Measurements from ENCODE around the gene TNFAIP2.

The TNFAIP2 gene

GRCh38 chr14:103101257-103101962 is 21.9 kb upstream of the TNFAIP2 start:
- Histone ChIP-seq H3K27ac (ENCODE audit: low read depth, low read length) (no peak overlapping the region), H3K27me3 (ENCODE audit: low read length) (no peaks in the 10 kb centered on the region), H4K20me1 (ENCODE audit: low read depth, low read length) (no peaks in the 10 kb centered on the region), H3K79me2 (ENCODE audit: insufficient read depth, low read length) (no peaks in the 10 kb centered on the region), H3K9me2 (replicated peaks; ENCODE audit: insufficient read depth, low read length) (no peaks in the 10 kb centered on the region), H3K4me2 (ENCODE audit: low read depth, low read length, poor library complexity, severe bottlenecking) (no peak overlapping the region), H3K9ac (ENCODE audit: low read length) (no peak overlapping the region), H3F3A (ENCODE audit: insufficient read depth) (no peaks in the 10 kb centered on the region), H3K36me3 (ENCODE audit: low read length) (no peaks in the 10 kb centered on the region), H2AFZ (ENCODE audit: low read depth, low read length, severe bottlenecking) (no peak overlapping the region), H3K4me3 (ENCODE audit: insufficient read depth, low read length, poor library complexity, severe bottlenecking) (no peak overlapping the region), H3K9me3 (ENCODE audit: insufficient read depth, low read length) (no peaks in the 10 kb centered on the region)
- TF ChIP-seq CTCF (IDR thresholded peaks at IDR 0.05; ENCODE audit: insufficient read depth, low read length, poor library complexity, severe bottlenecking) (no peak), EZH2phosphoT487 (conservative IDR thresholded peaks at IDR 0.05; ENCODE audit: low read length) (no peak)

GRCh38 chr14:103101963-103102688 is 21.1 kb upstream of the TNFAIP2 start:
- Histone ChIP-seq H3K27me3 (ENCODE audit: low read length) (no peaks in the 10 kb centered on the region), H3K4me3 (ENCODE audit: insufficient read depth, low read length, poor library complexity, severe bottlenecking) (no peak overlapping the region), H3K9me2 (replicated peaks; ENCODE audit: insufficient read depth, low read length) (no peaks in the 10 kb centered on the region), H3K36me3 (ENCODE audit: low read length) (no peaks in the 10 kb centered on the region), H3K9me3 (ENCODE audit: insufficient read depth, low read length) (no peaks in the 10 kb centered on the region), H3K27ac (ENCODE audit: low read depth, low read length) (no peak overlapping the region), H2AFZ (ENCODE audit: low read depth, low read length, severe bottlenecking) (no peak overlapping the region), H3F3A (ENCODE audit: insufficient read depth) (no peaks in the 10 kb centered on the region), H3K4me2 (ENCODE audit: low read depth, low read length, poor library complexity, severe bottlenecking) (no peak overlapping the region), H4K20me1 (ENCODE audit: low read depth, low read length) (no peaks in the 10 kb centered on the region), H3K9ac (ENCODE audit: low read length) (no peak overlapping the region), H3K79me2 (ENCODE audit: insufficient read depth, low read length) (no peaks in the 10 kb centered on the region)
- TF ChIP-seq EZH2phosphoT487 (conservative IDR thresholded peaks at IDR 0.05; ENCODE audit: low read length) (no peak), CTCF (IDR thresholded peaks at IDR 0.05; ENCODE audit: insufficient read depth, low read length, poor library complexity, severe bottlenecking) (no peak)

GRCh38 chr14:103102689-103103260 is 20.5 kb upstream of the TNFAIP2 start:
- TF ChIP-seq EZH2phosphoT487 (conservative IDR thresholded peaks at IDR 0.05; ENCODE audit: low read length): no peak
- TF ChIP-seq CTCF (IDR thresholded peaks at IDR 0.05; ENCODE audit: insufficient read depth, low read length, poor library complexity, severe bottlenecking): no peak
- H3K9me2 ChIP-seq (replicated peaks; ENCODE audit: insufficient read depth, low read length): no peaks in the 10 kb centered on the region
- no peak overlapping the region for H3K4me3 ChIP-seq (ENCODE audit: insufficient read depth, low read length, poor library complexity, severe bottlenecking)
- H4K20me1 ChIP-seq (ENCODE audit: low read depth, low read length): no peaks in the 10 kb centered on the region
- H3F3A ChIP-seq (ENCODE audit: insufficient read depth): no peaks in the 10 kb centered on the region
- H3K79me2 ChIP-seq (ENCODE audit: insufficient read depth, low read length): no peaks in the 10 kb centered on the region
- H3K9me3 ChIP-seq (ENCODE audit: insufficient read depth, low read length): no peaks in the 10 kb centered on the region
- H3K9ac ChIP-seq (ENCODE audit: low read length): no peak overlapping the region
- H3K4me2 ChIP-seq (ENCODE audit: low read depth, low read length, poor library complexity, severe bottlenecking): no peak overlapping the region
- no peaks in the 10 kb centered on the region for H3K36me3 ChIP-seq (ENCODE audit: low read length)
- H3K27me3 ChIP-seq (ENCODE audit: low read length): no peaks in the 10 kb centered on the region
- H3K27ac ChIP-seq (ENCODE audit: low read depth, low read length): no peak overlapping the region
- no peak overlapping the region for H2AFZ ChIP-seq (ENCODE audit: low read depth, low read length, severe bottlenecking)

All from SU-DHL-6 (cell line).